Measurements from ENCODE around the gene ST3GAL4.

ST3GAL4 gene

DNA sequence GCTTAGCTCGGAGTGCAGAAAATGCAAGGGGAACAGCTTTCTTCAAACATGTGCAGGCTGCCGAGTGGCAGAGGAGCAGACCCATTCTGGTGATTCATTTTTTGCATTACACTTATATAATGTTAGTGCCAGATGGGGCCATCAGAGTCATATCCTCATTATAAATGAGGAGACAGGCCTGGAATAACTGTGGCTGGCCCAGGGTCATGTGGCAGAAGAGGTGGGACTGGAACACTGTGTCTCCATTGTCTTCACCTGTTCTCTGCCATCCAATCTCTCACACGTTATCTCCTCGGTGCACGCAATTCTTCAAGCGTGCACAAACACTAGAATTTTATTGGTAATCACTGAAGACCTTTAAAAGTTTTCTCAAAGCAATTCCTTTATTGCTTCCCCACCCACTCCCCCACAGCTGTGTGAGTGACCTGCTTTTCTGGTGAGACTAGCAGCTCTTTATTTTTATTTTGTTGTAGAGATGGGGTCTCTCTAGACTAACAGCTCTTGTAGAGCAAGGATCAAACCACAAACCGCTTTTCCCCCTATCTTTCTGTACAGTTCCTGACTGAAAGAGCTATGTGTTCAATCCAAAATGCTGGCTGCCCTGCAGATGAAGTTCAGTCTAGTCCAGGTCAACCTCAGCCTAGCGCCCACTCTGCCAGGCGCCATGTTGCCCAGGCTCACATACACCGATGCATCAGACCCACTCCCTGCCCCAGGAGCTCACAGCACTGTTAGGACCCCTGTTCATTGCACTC, 75.3 kb downstream of the ST3GAL4 start:
- DNase-seq = no peak

DNA sequence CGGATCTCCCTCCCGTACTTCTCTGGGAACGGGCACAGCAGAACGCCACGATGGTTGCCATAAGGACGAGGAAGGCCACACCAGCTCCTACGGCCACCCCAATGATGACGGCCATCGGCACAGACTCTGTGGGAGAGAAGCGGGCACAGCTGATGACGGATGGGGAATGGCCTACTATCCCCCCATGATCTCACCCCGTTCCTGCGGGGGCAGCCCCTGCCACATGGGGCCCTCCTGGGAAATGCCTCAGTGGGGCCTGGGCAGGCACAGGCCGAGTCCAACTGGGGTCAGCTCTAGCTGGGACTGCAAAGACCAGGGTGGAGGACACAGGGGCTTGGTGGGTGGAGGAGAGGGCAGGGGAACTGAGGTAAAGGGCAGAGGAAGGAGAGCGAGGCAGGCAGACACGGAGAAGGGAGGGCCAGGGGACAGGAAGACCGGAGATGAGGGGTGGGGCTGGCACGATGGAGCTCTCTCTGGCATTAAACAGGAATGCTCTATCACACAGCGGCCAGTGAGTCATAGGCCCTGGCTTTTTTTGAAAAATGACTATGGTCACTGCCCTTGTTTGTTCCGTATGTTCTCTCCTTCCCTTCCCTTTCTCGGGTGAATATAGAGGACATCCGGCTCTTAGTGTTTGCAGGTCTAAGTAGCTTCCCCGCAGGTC, 76.0 kb downstream of the ST3GAL4 start:
- no peak for DNase-seq

DNA sequence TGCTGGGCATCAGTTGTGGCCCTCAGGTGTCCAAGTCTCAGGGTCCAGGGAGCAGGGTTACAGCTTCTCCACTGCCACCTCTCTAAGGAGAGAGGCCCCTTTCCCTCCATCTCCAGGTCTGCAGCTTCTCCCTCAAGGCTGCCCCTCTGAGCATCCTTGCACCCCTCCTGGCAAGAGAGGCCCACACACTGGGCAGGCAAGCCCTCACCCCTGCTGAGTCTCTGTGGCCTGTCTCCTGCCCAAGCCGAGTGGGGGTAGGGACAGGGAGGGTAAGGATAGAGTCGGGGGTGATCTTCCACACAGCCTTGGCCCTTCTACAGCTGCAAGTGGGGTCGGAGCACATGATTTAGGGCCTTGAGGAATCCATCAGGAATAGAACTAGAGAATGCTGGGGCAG, 76.6 kb downstream of the ST3GAL4 start:
- DNase-seq = no peak

DNA sequence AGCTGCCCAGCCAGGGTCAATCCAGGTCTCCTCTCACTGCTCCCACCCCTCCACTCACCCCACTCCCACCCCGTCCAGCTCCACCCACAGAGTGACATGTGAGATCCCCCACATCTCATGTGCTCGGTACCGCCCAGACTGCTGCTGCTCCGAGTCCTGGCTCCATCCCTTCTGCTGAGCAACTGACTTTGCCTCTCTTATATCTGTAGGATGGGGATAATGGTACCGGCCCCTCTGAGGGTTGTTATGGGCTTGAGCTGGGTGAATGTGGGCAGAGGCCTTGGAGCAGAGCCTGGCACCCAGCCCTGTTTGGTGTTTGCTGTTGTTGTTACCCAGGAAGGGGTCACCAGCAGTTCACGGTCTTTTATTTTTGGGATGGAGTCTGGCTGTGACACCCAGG, 77.0 kb downstream of the ST3GAL4 start:
- no peak for DNase-seq

DNA sequence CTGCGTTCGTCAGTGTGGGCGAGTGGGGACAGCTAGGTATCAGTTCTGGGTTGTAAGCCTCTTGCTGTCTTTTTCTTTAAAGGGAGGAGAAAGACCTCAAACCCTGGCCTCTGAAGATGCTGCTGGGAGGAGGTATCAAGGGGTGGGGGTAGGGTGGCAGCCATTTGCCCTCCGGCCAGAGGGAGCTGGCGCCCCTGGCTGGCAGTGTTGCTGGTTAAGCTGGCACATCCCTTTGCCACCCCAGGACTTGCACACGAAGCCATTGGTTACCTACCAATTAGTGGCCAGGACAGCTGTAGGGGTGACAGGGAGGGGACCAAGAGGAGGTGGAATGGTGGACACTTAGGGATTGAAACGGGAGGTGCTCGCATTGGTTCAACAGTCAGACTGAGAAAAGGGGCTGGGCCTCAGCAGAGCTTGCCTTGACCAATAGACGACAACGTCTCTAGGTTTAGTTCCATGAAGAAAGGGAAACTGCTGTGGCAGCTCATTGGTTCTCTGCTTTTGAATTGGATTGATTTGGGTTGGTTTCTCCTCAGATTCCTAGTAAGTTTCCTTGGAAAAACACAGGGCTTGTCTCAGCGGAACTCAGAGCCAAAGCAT, 77.9 kb downstream of the ST3GAL4 start:
- DNase-seq = no peak

DNA sequence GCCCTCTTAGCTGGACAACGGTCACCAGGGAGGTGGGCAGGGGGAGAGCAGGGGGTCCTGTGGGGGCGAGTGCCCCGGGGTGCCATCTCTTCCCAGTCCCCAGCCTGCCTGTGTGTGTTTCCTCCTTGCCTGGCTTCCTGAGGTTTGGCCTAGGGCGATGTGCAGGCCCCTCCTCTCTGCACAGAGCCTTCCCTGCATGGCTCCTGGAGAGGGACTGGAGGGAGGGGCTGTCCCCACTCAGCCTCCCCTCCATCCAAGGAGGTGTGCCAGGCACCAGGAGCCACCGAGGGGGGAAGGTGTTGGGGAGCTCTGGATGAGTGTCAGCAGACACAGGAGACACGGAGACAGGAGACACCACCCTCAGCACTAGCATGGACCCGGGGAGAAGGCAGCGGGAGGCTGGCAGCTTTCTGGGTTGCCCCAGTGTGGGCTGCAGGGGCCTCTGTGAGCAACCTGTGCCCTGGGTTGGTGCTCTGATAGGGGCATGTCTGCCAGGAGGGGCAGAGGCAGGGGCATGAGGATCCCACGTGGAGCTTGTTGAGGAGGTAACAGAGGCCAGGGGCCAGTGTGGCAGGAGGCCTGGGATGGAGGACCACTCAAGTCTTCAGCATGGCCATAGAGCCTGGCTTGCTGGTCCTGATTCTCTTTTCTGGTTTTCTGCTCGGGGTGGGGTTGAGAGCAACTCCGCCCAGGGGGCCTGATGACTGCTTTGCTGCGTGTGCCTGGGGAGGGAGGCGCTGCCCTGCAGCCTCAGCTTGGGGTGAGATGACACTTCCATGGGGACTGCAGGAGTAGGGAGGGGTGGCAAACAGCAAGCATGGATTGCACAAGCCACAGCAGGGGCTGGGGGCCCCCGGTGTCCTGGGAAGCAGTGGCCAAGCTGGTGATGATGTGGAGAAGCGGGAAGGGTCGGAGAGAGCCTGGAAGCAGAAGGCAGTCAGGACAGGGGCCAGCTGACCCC, 78.8 kb downstream of the ST3GAL4 start:
- no peak for DNase-seq

DNA sequence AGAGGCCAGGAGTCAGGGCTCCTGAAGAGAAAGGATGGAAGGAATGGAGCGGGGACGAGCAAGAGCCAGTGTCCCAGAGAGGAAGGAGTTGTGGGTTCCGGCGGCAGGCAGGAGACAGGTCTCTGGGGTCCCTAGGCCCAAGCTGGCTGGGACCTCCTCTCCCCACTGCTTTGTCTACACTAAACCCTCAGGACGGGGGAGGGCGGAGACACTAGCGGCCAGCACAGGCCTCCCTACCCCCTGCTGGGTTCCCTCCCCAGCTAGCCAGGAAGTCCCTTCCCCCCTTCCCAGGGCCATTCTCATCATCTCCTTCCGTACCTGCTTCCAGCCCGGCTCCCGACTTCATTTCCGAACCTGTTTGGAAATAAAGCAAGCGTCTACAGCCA, 79.5 kb downstream of the ST3GAL4 start:
- DNase-seq = no peak

DNA sequence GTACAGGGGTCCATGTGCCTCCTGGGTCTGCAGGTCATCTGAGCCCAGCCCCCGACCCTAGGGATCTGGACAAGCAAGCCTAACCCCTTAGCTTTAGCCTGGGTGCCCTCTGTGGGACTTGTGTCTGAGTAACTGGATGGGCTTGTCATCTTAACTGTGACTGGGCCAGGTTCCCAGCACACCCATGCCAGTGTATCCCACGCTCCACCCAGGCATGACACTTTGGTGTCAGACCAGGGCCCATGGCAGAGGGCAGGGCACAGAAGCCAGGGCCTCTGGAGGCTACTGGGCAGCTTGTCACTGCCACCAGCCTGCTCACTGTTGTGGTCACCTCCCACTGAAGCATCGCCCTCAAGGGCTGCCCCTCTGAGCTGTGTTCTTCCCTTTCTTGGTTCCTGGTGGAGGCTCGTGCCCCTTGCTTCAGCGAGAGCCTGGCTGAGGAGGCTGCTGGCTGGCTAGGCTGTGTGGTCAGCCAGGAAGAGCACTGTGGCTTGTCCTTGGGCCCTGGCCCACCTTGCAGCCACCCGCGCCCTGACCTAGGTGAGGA, 80.8 kb downstream of the ST3GAL4 start:
- DNase-seq = no peak

DNA sequence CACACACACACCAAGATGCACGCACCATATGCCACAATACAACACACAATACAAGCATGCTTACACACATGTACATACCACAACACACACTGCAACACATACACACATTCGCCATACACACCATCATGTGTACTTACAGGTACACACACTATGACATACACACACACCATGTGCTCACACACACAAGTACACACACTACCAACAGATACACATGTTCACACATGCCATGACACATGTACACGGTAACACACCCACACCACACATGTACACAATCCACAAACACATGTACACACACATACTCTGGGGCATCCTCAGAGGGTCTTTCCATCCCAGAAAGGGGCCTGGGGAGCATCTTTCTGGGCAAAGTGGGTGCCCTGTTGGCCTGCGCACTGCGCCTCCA, 82.2 kb downstream of the ST3GAL4 start:
- no peak for DNase-seq

DNA sequence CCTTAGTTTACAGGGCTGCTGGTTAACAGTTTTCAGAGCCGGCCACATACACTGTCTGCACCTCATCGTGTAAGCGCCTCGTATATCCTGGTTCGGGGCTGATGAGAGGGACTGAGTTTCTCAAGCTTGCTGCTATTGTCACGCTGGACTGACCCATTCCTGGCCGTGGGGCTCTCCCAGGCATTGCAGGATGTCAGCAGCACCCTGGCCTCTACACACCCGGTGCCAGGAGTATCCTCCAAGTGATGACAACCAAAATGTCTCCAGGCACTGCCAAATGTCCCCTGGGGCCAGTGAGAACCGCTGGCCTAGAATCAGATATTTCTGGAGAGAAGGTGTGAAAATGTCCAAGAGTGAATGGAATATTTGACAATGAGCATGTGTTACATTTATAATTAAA, 82.8 kb downstream of the ST3GAL4 start:
- no peak for DNase-seq

DNA sequence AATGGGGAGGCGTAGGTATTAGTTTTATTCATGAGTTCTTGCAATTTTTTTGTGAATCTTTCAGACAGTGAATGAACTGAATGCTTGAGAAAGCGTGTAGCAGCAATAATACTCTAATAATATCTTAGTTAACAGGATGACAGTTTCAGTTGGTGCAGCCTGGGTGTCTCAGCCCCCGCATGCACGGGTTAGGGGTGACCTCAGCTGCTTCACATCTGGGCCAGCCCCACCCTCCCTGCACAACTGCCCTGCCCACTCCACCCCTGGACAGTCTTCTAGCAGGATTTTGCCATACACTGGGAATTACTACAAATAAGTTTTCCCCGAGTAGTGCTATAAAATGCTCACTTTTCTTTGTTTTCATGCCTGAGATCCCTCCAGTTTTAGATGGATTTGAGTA, 83.2 kb downstream of the ST3GAL4 start:
- DNase-seq = no peak

DNA sequence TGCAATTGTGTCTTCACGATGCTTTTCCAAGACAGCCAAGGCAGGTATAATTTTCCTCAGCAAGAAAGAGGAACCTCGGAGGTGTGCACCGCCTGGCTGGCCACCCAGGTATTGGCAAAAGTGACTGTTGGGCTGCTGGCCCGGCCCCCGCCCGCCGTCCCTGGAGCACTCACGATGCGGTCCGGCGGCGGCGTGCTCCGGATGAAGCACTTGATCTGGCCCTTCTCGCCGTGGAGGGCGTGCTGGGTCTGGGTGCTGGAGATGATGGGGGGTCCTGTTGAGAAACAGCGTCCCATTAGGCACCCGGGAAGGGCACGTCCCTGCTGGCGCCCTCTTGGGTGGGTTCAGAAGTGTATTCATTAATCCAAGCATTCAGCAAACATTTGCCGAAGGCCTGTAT, 84.8 kb downstream of the ST3GAL4 start:
- no peak for DNase-seq

DNA sequence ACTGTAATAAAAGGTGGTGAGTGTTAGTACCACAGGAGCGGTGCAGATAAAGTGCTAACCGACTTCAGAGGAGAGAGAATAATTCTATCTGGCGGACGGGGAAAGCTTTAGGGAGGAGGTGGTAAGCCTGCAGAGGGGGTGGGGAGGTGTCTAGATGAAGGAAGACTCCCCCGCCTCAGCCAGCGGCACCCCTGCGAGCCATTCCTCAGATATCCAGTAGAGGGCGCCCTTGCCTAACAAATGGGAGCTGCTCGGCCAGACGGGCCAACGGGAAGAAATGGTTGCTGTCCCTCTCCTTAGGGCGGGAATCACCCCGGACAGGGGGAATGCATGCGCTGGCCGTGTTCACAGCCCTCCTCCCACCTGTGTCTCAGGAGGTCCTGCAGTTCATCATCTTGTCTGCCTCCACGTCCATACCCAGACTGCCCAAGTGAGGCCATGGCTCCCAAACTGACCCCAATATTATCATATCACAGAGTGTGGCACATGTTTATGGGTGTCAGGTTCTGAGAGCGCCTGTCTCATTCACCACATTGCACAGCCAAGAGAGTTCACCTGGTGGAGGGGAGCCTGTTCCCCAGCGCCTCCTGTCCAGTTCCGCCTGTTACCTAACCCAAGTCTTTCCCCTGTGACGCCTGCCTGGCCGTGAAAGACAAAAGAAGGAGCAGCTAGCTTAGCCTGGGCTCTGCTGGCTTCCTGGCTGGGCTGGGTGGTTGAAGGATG, 85.5 kb downstream of the ST3GAL4 start:
- DNase-seq = peak; percentile 54 to 83

DNA sequence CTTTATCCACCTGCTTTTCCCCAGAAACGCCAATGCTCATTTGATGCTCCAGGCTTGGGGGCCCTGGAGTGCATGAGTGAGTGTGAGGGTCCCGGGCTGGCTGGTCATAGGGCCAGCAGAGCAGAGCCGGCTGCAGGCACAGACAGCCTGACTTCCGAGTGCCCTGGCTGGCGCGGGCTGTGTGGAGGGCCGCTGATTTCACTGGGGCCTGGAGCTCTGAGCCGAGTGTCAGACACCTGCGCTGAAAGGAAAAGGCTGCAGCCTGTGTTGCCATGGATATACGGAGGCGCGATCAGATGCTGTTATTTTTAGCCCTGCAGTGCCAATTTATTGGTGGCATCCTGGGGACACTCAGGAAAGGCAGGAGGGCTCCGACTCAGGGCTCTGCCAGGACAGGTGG, 87.6 kb downstream of the ST3GAL4 start:
- no peak for DNase-seq

DNA sequence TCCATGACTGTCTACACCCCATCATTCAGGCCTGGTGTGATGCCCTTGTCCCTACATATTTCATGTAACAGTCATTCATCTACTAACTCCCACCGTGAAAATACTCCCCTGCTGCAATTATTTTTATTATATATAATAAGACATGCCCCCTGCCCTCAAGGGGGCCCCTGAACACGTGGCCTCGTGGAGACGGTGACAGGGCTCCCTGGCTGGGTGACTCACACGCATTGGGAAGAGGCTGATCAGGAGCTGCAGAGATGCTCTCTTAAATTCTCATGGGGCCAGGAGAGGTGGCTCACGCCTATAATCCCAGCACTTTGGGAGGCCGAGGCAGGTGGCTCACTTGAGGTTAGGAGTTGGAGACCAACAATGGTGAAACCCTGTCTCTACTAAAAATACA, 88.6 kb downstream of the ST3GAL4 start:
- no peak for DNase-seq

DNA sequence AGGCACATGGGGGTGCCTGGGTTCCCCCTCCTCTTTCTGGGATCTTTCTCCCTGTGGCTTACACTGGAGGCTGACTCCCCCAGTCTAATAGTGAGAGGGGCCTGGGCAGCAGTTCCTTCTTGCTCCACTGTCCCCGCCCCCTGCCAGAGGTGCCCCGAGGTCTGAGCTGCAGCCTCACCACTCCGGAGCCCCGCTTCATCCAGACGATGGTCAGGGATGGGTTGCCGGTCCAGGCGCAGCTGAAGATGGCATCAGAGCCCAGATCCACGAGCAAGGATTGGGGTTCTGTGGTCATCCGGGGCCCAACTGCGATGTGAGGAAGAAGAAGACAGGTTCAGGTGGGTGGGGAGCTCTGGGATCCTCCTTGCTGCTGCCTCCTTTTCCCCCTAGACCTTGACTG, 91.1 kb downstream of the ST3GAL4 start:
- DNase-seq = no peak

DNA sequence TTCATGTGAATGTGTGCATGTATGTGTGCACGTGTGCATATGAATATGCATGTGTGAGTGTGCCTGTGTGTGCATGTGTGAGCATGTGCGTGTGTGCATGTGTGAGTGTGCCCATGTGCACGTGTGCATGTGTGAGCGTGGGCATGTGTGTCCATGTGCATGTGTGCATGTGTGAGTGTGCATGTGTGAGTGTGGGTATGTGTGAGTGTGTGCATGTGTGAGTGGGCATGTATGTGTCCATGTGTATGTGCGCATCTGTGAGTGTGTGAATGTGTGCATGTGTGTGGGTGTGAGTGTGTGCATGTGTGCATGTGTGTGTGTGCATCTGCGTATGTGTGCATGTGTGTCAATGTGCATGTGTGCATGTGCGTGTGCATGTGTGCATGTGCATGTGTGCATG, 94.7 kb downstream of the ST3GAL4 start:
- DNase-seq = no peak

DNA sequence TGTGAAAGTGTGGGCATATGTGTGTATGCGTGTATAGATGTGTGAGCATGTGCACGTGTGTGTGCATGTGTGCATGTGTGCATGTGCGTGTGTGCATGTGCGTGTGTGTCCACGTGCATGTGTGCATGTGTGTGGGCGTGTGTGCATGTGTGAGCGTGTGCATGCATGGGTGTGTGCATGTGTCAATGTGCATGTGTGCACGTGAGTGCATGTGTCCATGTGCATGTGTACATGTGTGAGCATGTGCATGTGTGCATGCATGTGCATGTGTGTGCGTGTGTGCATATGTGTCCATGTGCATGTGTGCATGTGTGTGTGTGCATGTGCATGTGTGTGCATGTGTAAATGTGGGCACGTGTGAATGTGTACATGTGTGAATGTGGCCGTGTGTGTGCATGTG, 95.3 kb downstream of the ST3GAL4 start:
- no peak for DNase-seq

DNA sequence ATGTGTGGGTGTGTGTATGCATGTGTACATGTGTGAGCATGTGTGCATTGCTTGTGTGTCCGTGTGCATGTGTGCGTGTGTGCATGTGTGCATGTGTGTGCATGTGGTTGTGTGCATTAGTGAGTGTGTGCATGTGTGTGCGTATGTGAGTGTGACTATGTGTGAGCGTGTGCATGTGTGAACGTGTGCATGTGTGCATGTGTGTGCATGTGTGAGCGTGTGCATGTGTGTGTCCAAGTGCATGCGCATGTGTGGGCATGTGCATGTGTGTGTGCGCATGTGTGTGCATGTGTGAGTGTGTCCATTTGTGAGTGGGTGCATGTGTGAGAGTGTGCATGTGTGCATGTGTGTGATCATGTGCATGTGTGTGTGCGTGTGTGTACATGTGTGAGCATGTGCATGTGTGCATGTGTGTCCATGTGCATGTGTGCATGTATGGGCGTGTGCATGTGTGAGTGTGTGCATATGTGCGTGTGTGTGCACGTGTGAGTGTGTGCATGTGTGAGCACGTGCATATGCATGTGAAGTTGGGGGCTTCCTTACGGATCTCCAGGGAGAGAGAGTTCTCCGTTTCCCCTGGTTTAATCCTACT, 95.8 kb downstream of the ST3GAL4 start:
- DNase-seq = no peak

DNA sequence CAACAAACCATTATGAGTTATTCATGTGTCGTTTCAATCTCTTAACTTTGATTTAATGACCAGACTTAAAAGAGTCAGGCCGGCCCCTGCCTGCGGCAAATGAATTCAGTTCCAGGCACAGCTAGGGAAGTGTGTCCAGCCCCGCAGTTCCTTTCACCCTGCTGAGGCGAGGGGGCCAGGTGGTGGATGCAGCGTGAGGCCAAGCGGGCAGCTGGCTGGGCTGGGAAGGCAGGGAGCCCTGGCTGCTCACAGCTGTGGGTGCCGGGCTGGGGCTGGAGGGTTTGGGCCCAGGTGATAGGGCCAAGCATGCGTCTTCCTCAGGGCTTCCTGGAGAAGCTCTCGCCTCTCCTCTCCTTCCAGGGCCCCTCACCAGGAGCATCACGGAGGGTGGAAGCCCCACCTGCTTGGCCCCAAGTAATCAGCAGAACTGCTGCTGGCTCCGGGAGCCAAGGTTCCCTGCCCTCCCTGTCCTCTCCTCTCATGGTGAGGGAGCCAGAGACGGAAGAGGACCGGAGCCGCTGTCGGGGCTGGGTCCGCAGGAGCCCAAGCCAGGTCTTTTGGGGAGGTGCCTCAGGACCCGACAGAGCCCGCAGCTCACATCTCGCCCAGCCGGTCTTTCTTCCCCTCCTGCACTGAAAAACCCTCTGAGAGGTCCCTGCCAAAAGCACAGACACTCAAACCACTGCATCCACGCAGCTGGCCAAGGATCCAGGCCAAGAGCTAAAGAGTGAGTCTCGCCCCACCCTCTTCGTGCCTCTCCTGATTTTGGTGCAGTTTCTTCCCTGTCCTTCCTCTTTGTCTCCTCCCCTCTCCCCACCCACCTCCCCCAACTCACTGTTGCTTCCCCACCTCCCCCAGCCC, 97.0 kb downstream of the ST3GAL4 start:
- DNase-seq = peak; percentile 4 to 31

DNA sequence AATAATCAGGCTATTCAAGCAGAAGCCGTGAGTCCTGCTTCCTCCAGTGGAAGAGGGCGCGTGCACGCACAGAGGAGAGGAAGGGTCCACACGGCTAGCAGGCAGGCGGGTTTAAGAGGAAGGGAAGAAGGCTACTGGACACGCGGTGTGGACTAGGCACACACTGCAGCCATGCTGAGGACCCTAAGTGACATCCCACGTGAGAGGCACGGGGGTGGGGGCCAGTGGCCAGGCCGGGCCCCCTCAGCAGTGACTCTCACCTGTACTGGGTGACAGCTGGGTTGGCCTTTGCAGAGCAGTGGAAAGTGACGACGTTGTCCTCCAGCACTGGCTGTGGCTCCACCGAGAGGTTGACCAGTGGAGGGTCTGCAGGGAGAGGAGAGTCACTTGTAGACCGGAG, 100.6 kb downstream of the ST3GAL4 start:
- no peak for DNase-seq
